Natural killer cell (primary cell): ENCODE results near the gene ZNF341. TPM values are rescaled to one million over a fixed set of nuclear protein-coding genes. Genes with fewer than 3 reads are reported as not detected.

Experiments used
- ATAC-seq, 3 donors: fragments of 150-1000 bp in 2 of 3; fragments of 200-7000 bp in 1 of 3; cut with Tn5 transposase; 1 replicate in 1 of 3; 2 replicates in 2 of 3; pipeline ENCODE4 v1.10.0; 2021; ENCODE audit warnings: mild to moderate bottlenecking in 2 of 3, moderate library complexity in 2 of 3
- DNase-seq, 2 donors: peaks; one replicate each; pipeline versions ENCODE4 v3.0.0 to v3.0.0-alpha.2; 2013 to 2021; ENCODE audit warnings: mixed read lengths in 1 of 2
- H3K27ac ChIP-seq: one replicate; pipeline ENCODE4 v1.5.1; 2013; ENCODE audit warnings: mild to moderate bottlenecking, low read length
- H3K27me3 ChIP-seq: one replicate; pipeline ENCODE4 v1.6.1; 2013; ENCODE audit warnings: low read length; ENCODE audit not compliant: control insufficient read depth, insufficient read depth
- H3K36me3 ChIP-seq: one replicate; pipeline ENCODE4 v1.6.1; 2013; ENCODE audit warnings: low read length; ENCODE audit not compliant: control insufficient read depth, insufficient read depth
- H3K4me1 ChIP-seq: one replicate; pipeline ENCODE4 v1.6.1; 2013; ENCODE audit warnings: low read length; ENCODE audit not compliant: control insufficient read depth, insufficient read depth
- H3K4me3 ChIP-seq: one replicate; pipeline ENCODE4 v1.5.1; 2013; ENCODE audit warnings: low read length
- H3K9me3 ChIP-seq: one replicate; pipeline ENCODE4 v1.6.1; 2013; ENCODE audit warnings: low read length; ENCODE audit not compliant: control insufficient read depth, insufficient read depth
- H3K27ac Mint-ChIP-seq, 2 donors: one replicate each; pipeline ENCODE4 v1.8.0; 2022; ENCODE audit warnings: mild to moderate bottlenecking in 2 of 2, mixed read lengths in 2 of 2, moderate library complexity in 1 of 2
- H3K27me3 Mint-ChIP-seq, 2 donors: one replicate each; pipeline ENCODE4 v1.8.0; 2022; ENCODE audit warnings: low read depth in 2 of 2, mixed read lengths in 2 of 2
- H3K36me3 Mint-ChIP-seq: one replicate; pipeline ENCODE4 v1.8.0; 2022; ENCODE audit warnings: mixed read lengths
- H3K4me1 Mint-ChIP-seq, 2 donors: one replicate each; pipeline ENCODE4 v1.8.0; 2022; ENCODE audit warnings: mixed read lengths in 2 of 2
- H3K4me3 Mint-ChIP-seq: one replicate; pipeline ENCODE4 v1.8.0; 2022; ENCODE audit warnings: mild to moderate bottlenecking, moderate library complexity, mixed read lengths
- H3K9me3 Mint-ChIP-seq, 2 donors: one replicate each; pipeline ENCODE4 v1.8.0; 2022; ENCODE audit warnings: mixed read lengths in 2 of 2
- CTCF ChIP-seq: fragments of 200-600 bp; IDR thresholded peaks from one replicate; pipeline ENCODE4 v1.8.0; 2022; ENCODE audit warnings: antibody characterized with exemption
- WGBS: methylation state at CpG from one replicate; pipeline ENCODE4 v1.1.7; 2013; ENCODE audit warnings: missing lambda C conversion rate; ENCODE audit not compliant: insufficient coverage; 5-methylcytosine and 5-hydroxymethylcytosine counted together
- intact Hi-C: fragments of 100-400 bp; cut with micrococcal nuclease; formaldehyde crosslinking; loops from one replicate; pipeline ENCODE4 v1.14.2; 2022
- total RNA-seq, 4 donors: library from RNA; stranded (reverse); fragments of 120-200 nt in 1 of 4; gene quantifications; one replicate each; pipeline versions ENCODE4 v1.2.3 to v1.2.4, GENCODE V29; 2013 to 2022

Gene ZNF341
- total RNA-seq, 3 donors from 2014 or later (not counting 1 experiment from before 2014, with no cell fraction given): 3.6 to 5.1 (median 4.3) TPM

GRCh38 chr20:33825340-33826269, 93.8 kb downstream of the ZNF341 start:
- no peaks in the 10 kb centered on the region for H3K36me3 Mint-ChIP-seq
- no peaks in the 10 kb centered on the region for H3K36me3 ChIP-seq
- no peak for ATAC-seq
- peak overlapping the region; percentile 51 to 69 for H3K27ac Mint-ChIP-seq
- intact Hi-C loops: no loop called here
- H3K27me3 ChIP-seq: no peaks in the 10 kb centered on the region
- no peak overlapping the region for H3K4me3 Mint-ChIP-seq
- no peak for DNase-seq
- no peak for TF ChIP-seq CTCF
- no peak overlapping the region for H3K4me3 ChIP-seq
- peaks cover 10% of the 10 kb centered on the region for H3K4me1 ChIP-seq
- H3K9me3 ChIP-seq: no peaks in the 10 kb centered on the region
- peaks cover 67 to 69% of the 10 kb centered on the region in 2 donors for H3K4me1 Mint-ChIP-seq
- no peak overlapping the region for H3K27ac ChIP-seq
- H3K9me3 Mint-ChIP-seq: no peaks in the 10 kb centered on the region
- WGBS: 100% methylated on average over 3 of the region's 3 CpGs
- H3K27me3 Mint-ChIP-seq: no peaks in the 10 kb centered on the region

DNA sequence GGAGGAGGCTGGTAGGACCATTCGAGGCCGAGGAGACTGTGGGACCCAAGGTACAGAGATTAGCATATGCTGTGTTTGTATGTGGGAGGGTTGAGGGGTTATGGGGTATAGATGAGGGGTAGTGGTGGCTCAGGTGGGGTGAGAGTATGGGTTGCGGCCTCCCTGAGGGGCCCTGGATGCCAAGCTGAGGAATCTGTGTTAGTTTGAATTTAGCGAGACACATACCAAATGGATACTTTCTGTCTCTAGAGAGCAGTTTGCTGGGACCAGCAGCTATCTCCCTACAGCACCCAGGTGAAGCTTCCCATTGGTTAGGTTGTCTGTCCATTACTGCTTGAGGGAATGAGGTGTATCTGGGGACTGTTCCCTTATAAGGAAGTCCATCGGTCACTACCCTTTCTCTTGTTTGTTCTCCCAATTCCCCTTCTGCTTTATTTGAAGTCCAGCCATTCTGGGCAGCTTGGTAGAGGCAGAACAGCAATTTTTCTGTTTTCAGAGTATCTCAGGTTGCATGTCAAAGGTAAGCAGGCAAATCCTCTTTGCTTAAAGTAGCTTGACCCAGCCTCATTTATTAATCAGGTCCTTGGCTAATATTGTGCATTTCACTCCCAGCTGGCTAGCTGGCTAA, 94.6 kb downstream of the ZNF341 start:
- Histone ChIP-seq H3K4me1 (peaks cover 10% of the 10 kb centered on the region), H3K27me3 (no peaks in the 10 kb centered on the region), H3K4me3 (no peak overlapping the region), H3K36me3 (no peaks in the 10 kb centered on the region), H3K9me3 (no peaks in the 10 kb centered on the region), H3K27ac (no peak overlapping the region)
- 92% methylated on average over 5 of the region's 5 CpGs for WGBS
- H3K27ac Mint-ChIP-seq: peak overlapping the region; percentile 56 to 71
- no peaks in the 10 kb centered on the region for H3K9me3 Mint-ChIP-seq
- no peaks in the 10 kb centered on the region for H3K27me3 Mint-ChIP-seq
- H3K36me3 Mint-ChIP-seq: no peaks in the 10 kb centered on the region
- intact Hi-C loops: no loop called here
- DNase-seq: no peak
- no peak overlapping the region for H3K4me3 Mint-ChIP-seq
- peaks cover 66 to 69% of the 10 kb centered on the region in 2 donors for H3K4me1 Mint-ChIP-seq
- no peak for ATAC-seq
- TF ChIP-seq CTCF: no peak

DNA sequence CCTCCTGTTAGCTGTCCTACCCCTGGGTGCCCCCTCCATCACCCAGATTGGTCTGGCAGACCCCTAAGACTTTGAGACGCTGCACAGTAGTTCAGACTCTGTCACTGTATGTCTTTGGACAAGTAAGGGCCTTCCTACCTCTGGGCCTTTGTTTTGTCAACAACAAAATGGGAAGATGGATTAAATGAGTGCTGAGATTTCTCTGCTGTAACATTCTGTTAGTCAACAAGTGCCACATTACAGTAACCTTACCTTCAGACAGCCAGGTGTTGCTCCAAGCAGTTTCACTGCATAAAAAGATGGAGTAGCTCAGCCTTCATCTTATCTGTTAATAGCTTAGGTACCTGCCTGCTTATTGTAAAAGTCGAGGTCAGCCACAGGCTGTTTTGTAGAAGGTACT, 95.3 kb downstream of the ZNF341 start:
- H3K4me1 Mint-ChIP-seq: peaks cover 70 to 76% of the 10 kb centered on the region in 2 donors
- 93% methylated on average over 2 of the region's 2 CpGs for WGBS
- no peaks in the 10 kb centered on the region for H3K36me3 ChIP-seq
- intact Hi-C loops: no loop called here
- H3K9me3 Mint-ChIP-seq: no peaks in the 10 kb centered on the region
- H3K9me3 ChIP-seq: no peaks in the 10 kb centered on the region
- no peak for ATAC-seq
- H3K27ac Mint-ChIP-seq: peak overlapping the region; percentile 56 to 71
- H3K4me3 Mint-ChIP-seq: no peak overlapping the region
- H3K36me3 Mint-ChIP-seq: no peaks in the 10 kb centered on the region
- DNase-seq: no peak
- H3K4me3 ChIP-seq: no peak overlapping the region
- H3K27me3 Mint-ChIP-seq: no peaks in the 10 kb centered on the region
- no peak overlapping the region for H3K27ac ChIP-seq
- H3K27me3 ChIP-seq: no peaks in the 10 kb centered on the region
- H3K4me1 ChIP-seq: peaks cover 10% of the 10 kb centered on the region
- no peak for TF ChIP-seq CTCF
